Skeletal muscle tissue (tissue), 4 donors: ENCODE results near the gene CIB1. TPM values are rescaled to one million over a fixed set of nuclear protein-coding genes. Genes with fewer than 3 reads are reported as not detected.
"Not testable (repeated sequence)": the region's sequence is repeated elsewhere in the genome, so short reads cannot be mapped to it uniquely, and the experiment has no call there.

ENCODE experiments used
- H3K27ac ChIP-seq: one replicate; pipeline ENCODE4 v1.7.0; 2013; ENCODE audit warnings: mild to moderate bottlenecking, low read depth, low read length, inconsistent platforms
- H3K27me3 ChIP-seq, 3 donors: one replicate each; pipeline ENCODE4 v1.7.0; 2013; ENCODE audit warnings: low read length in 3 of 3; ENCODE audit not compliant: control insufficient read depth in 3 of 3, insufficient read depth in 3 of 3
- H3K36me3 ChIP-seq, 3 donors: one replicate each; pipeline ENCODE4 v1.7.0; 2013; ENCODE audit warnings: low read length in 3 of 3; ENCODE audit not compliant: control insufficient read depth in 3 of 3, insufficient read depth in 3 of 3
- H3K4me1 ChIP-seq, 3 donors: one replicate each; pipeline ENCODE4 v1.7.0; 2013; ENCODE audit warnings: low read length in 3 of 3, mild to moderate bottlenecking in 3 of 3; ENCODE audit not compliant: control insufficient read depth in 3 of 3, insufficient read depth in 3 of 3
- H3K4me3 ChIP-seq, 3 donors: one replicate each; pipeline ENCODE4 v1.7.0; 2013; ENCODE audit warnings: low read length in 3 of 3
- H3K9ac ChIP-seq, 3 donors: one replicate each; pipeline ENCODE4 v1.7.0; 2013; ENCODE audit warnings: low read length in 3 of 3, mild to moderate bottlenecking in 3 of 3, moderate library complexity in 2 of 3, low read depth in 1 of 3
- H3K9me3 ChIP-seq, 3 donors: one replicate each; pipeline ENCODE4 v1.7.0; 2013; ENCODE audit warnings: low read length in 3 of 3; ENCODE audit not compliant: control insufficient read depth in 3 of 3
- total RNA-seq: library from RNA; depleted of rRNA; stranded (reverse); fragments of >200 nt; gene quantifications from one replicate; pipeline ENCODE4 v1.2.3, GENCODE V29; 2014
- donor health status: Osteomylitis.

The CIB1 gene
- total RNA-seq, 1 donor from 2014 or later: 7.8 TPM

DNA sequence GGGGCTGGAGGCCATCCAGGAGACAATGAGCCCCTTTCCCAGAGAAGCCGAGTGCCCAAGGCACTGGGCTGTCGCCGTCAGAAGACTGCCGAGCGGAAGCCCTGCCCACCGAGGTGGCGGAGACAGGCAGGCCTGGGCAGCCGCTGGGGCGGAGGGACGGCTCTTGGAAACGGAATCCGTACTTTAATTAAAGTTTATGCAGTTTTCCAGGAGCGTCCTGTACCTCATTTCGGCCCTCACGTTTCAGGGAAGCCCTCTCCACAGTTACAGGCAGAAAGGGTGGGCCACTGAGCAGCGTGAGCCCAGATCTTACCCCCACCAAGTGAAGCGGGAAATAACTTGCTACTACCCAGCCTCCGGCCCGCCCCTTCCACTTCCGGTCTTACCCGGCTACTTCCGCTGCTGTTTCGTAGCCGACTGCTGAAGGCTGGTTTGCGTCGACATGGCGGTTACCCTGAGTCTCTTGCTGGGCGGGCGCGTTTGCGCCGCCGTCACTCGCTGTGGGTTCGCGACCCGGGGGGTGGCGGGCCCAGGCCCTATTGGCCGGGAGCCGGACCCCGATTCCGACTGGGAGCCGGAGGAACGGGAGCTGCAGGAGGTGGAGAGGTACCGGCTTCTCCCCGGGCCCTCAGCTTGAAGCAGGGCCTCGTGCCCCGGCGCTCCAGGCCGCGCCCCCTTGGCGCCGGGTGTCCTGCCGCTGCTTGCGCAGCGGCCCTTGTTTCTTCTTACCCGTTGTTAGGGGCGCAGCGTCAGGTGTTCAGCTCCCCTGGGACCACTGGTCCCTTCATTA, 31.7 kb upstream of the CIB1 start, which contains the start of gene NGRN:
Gene NGRN (plus strand): TSS at position 402 of the 790 bp plus-strand sequence. CDS start 41 bp downstream, at position 443.
- Histone ChIP-seq H3K4me3 (peak within 1 kb of the TSS; percentile 78 to 97 (median 94)), H3K27me3 (no peaks in the 10 kb centered on the region), H3K36me3 (peaks cover 7 to 17% (median 14%) of the 10 kb centered on the region in 3 donors), H3K9ac (peak within 1 kb of the TSS; percentile 96 to 97 (median 96)), H3K4me1 (peaks cover 39 to 71% (median 40%) of the 10 kb centered on the region in 3 donors), H3K9me3 (no peaks in the 10 kb centered on the region), H3K27ac (peak within 1 kb of the TSS; percentile 93)

DNA sequence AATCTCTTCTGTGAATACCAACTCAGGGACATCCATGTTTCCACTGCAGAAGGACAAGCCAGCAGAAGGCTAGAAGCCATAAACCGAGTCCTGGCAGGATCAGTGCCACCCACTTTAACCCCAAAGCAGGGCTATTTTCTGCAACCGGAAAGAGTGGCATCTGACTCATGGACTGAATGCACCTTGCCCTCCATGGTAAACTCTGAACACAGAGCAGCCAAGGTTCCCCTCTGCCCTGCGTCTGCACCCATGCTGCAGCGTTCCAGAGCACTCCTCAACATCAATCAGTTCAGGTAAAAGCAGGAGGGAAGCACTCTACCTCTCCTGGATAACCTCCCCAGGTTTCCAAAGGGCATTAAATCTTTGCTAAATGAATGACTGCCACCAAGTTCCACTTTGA, 30.9 kb upstream of the CIB1 start:
- H3K4me1 ChIP-seq: peaks cover 32 to 64% (median 33%) of the 10 kb centered on the region in 3 donors
- H3K27ac ChIP-seq: peak overlapping the region; percentile 93
- H3K27me3 ChIP-seq: no peaks in the 10 kb centered on the region
- H3K9me3 ChIP-seq: no peaks in the 10 kb centered on the region
- H3K36me3 ChIP-seq: peaks cover 7 to 16% (median 9%) of the 10 kb centered on the region in 3 donors
- H3K9ac ChIP-seq: peak overlapping the region; percentile 96 to 97 (median 96)
- H3K4me3 ChIP-seq: peak overlapping the region; percentile 78 to 97 (median 94)

DNA sequence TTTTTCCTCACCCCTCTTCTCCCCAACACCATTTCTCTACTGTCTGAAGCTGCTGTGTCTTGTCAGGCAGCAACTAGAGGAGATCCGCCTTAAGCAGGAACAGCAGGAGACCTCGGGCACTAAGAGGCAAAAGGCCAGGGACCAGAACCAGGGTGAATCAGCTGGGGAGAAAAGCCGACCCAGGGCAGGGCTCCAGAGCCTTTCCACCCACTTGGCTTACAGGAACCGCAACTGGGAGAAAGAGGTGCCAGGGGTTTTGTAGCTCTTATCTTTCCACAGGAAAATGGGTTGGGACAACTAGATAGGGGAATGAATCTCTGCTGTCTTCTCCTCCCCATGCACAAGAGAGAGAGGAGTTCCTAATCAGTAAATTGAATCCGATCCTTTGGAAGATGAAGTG, 28.7 kb upstream of the CIB1 start:
- H3K4me3 ChIP-seq: no peak overlapping the region
- peaks cover 18 to 50% (median 22%) of the 10 kb centered on the region in 3 donors for H3K4me1 ChIP-seq
- peak overlapping the region; percentile 33 for H3K27ac ChIP-seq
- peaks cover 3 to 9% (median 7%) of the 10 kb centered on the region in 3 donors for H3K36me3 ChIP-seq
- H3K9ac ChIP-seq: no peak overlapping the region
- no peaks in the 10 kb centered on the region for H3K9me3 ChIP-seq
- peaks cover 0 to 3% (median 0%) of the 10 kb centered on the region in 3 donors for H3K27me3 ChIP-seq

DNA sequence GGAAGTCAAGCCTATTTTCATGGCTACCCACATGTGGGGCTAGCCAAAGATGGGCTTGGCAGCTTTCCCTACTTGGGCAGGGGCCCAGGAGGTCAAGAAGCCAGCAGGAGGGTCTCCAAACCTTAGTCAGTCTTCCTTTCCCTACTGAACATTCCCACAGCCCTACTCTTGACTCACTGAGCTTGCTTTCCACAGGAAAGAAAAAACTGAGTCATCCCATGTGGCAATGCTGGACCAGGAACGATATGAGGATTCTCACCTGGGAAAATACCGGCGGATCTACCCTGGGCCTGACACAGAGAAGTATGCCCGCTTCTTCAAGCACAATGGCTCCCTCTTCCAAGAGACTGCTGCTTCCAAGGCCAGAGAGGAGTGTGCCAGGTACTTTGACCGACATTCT, 28.1 kb upstream of the CIB1 start:
- H3K9ac ChIP-seq: peak overlapping the region in 1 of 3 donors; percentile 25
- peaks cover 12 to 44% (median 17%) of the 10 kb centered on the region in 3 donors for H3K4me1 ChIP-seq
- no peak overlapping the region for H3K4me3 ChIP-seq
- no peaks in the 10 kb centered on the region for H3K9me3 ChIP-seq
- H3K27me3 ChIP-seq: peaks cover 0 to 3% (median 0%) of the 10 kb centered on the region in 3 donors
- H3K27ac ChIP-seq: peak overlapping the region; percentile 33
- H3K36me3 ChIP-seq: peaks cover 2 to 4% (median 3%) of the 10 kb centered on the region in 3 donors

DNA sequence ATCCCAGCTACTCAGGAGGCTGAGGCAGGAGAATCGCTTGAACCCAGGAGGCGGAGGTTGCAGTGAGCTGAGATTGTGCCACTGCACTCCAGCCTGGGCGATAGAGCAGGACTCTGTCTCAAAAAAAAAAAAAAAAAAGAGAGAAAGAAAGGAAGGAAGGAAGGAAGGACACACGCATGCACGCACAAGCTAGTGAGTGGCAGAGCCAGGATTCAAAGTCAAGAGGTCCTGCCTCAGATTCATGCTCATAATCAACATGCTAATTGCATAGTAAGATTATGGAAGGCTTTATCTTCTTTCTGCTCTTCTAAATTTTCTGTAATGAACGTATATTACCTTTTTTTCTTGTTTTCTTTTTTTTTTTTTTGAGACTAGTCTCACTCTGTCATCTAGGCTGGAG, 27.0 kb upstream of the CIB1 start:
- H3K27me3 ChIP-seq, H3K9ac ChIP-seq, H3K4me3 ChIP-seq, H3K36me3 ChIP-seq, H3K27ac ChIP-seq, H3K9me3 ChIP-seq: not testable (repeated sequence)
- peaks cover 7 to 39% (median 14%) of the 10 kb centered on the region in 3 donors for H3K4me1 ChIP-seq

DNA sequence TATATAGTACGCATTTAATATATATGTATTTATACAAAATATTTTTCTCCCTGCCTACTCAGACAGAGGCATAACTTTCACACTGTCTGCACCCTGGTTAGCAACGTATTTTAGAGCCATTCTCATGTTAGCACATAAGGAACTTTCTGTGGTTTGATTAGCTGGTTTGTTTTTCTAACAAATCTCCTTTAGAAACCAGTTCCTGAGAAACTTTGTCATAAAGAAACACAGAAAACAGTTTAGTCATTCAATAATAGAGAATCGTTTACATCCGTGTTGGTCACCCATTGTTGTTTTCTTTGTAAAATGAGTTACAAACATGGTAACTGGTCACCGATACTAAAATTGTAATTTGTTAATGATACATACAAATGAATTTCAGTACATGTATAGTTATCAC, 25.8 kb upstream of the CIB1 start:
- peaks cover 4 to 31% (median 6%) of the 10 kb centered on the region in 3 donors for H3K4me1 ChIP-seq
- H3K27me3 ChIP-seq: peaks cover 0 to 3% (median 0%) of the 10 kb centered on the region in 3 donors
- H3K4me3 ChIP-seq: no peak overlapping the region
- H3K9me3 ChIP-seq: no peaks in the 10 kb centered on the region
- no peak overlapping the region for H3K27ac ChIP-seq
- H3K9ac ChIP-seq: no peak overlapping the region
- no peaks in the 10 kb centered on the region for H3K36me3 ChIP-seq

DNA sequence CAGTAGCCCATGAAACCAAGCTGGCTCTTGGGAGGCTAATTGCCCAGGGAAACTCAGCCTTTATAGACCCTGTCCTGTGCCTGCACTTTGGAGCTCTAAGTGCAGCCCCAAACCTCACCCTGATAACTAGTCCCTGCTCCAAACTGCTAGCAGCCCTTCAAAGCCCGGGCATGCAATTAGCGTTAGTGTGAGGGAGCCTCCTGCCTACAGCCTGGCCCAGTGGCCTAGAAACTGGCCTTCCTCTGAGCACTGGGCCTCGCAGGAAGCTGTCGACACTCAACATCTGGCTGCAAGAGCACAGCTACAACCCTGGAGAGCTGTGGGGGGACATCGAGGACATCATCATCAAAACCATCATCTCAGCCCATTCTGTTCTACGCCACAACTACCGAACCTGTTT, 24.0 kb upstream of the CIB1 start:
- Histone ChIP-seq H3K9me3 (no peaks in the 10 kb centered on the region), H3K36me3 (no peaks in the 10 kb centered on the region), H3K4me3 (no peak overlapping the region), H3K4me1 (peaks cover 0 to 14% (median 0%) of the 10 kb centered on the region in 3 donors), H3K27ac (no peak overlapping the region), H3K27me3 (peaks cover 0 to 3% (median 0%) of the 10 kb centered on the region in 3 donors), H3K9ac (no peak overlapping the region)

DNA sequence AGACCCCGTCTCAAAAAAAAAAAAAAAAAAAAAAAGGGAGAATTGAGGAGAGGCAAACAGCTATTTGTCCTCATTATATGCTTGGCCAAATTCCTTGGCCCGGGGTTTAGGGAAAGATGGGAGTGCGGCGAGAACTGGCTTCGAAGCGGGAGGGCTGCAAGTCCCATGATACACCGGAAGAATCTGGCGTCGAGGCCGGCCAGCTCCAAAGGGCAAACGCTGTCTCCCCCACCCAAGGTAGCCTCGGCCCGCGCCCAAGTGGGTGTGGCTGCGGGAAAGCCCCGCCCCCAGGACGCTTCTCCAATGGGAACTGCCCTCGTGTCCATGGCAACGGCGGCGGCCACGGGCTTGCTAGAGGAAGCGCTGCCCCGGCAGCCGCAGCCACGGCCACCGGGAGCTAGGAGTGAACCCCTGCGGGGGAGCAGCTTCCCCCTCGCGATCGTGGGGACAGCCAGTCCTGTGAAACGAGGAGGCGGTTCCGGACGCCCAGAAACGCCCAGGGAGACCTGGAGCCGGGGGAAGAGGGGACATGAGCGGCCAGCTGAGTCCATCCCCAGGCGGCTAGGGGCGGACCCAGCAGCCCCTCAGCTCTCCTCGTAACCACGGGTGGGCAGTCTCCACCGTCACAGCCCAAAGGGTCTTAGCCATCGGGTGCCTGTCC, 15.6 kb upstream of the CIB1 start, which contains the start of gene TTLL13:
Gene TTLL13 (plus strand): TSS at position 354 of the 661 bp plus-strand sequence. CDS start 1,075 bp downstream, outside the sequence.
- Histone ChIP-seq H3K4me1 (peaks cover 9 to 11% (median 9%) of the 10 kb centered on the region in 3 donors), H3K27ac (no peak within 1 kb of the TSS), H3K9ac (peak within 1 kb of the TSS; percentile 40 to 74 (median 45))

DNA sequence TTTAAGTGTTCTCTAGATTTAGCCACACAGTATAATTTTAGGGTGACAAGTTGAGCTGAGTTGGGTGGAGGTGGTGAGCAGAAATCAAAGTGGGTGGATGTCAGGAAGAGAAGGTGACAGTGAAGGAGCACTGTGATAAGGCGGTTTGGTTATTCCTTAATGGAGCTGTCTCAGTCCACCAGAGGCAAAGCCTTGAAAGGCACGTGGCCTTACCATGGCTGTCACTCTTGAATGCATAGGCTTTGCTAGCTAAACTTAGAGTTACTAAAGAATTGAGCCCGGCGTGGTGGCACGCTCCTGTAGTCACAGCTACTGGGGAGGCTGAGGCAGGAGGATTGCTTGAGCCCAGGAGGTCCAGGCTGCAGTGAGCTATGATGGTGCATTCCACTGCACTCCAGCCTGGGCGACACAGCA, 15.1 kb upstream of the CIB1 start:
- Histone ChIP-seq H3K4me3 (peak overlapping the region in 2 of 3 donors; percentile 74 to 77), H3K27ac (no peak overlapping the region), H3K9ac (no peak overlapping the region), H3K9me3 (no peaks in the 10 kb centered on the region), H3K27me3 (no peaks in the 10 kb centered on the region), H3K4me1 (peaks cover 9 to 11% (median 9%) of the 10 kb centered on the region in 3 donors), H3K36me3 (no peaks in the 10 kb centered on the region)

More for the DNA sequence above, 15.6 kb upstream of the CIB1 start, which contains the start of gene TTLL13:
- Histone ChIP-seq H3K36me3 (no peaks in the 10 kb centered on the region), H3K4me3 (peak within 1 kb of the TSS; percentile 67 to 77 (median 74)), H3K9me3 (no peaks in the 10 kb centered on the region), H3K27me3 (no peaks in the 10 kb centered on the region)
